DMS 273 (cell line): ENCODE results near the gene GLT8D2.
A peak's percentile ranks its signal among the peaks of the same experiment; 100 is the strongest.

Experiments
- DNase-seq: peaks from one replicate; lab custom pipeline; 2025; ENCODE audit not compliant: unreplicated experiment; lab: John Stamatoyannopoulos, UW

Gene GLT8D2

GRCh38 chr12:104003596-104003995, 46.4 kb downstream of the GLT8D2 start:
- no peak for DNase-seq

- DNase-seq = no peak
Measured at GRCh38 chr12:104002686-104003085, 47.3 kb downstream of the GLT8D2 start.

GRCh38 chr12:104000807-104001434, 49.1 kb downstream of the GLT8D2 start:
- DNase-seq = no peak

- peak; percentile 76 for DNase-seq
Measured at GRCh38 chr12:103998976-103999375, 51.0 kb downstream of the GLT8D2 start.

- DNase-seq = no peak
Measured at GRCh38 chr12:103997286-103997900, 52.6 kb downstream of the GLT8D2 start.

- DNase-seq = no peak
Measured at GRCh38 chr12:103996595-103996994, 53.4 kb downstream of the GLT8D2 start.

GRCh38 chr12:103994235-103994634, 55.8 kb downstream of the GLT8D2 start:
- DNase-seq = peak; percentile 12

GRCh38 chr12:103986829-103987228, 63.2 kb downstream of the GLT8D2 start:
- DNase-seq = no peak

- no peak for DNase-seq
Measured at GRCh38 chr12:103978384-103978982, 71.5 kb downstream of the GLT8D2 start.

- DNase-seq = no peak
Measured at GRCh38 chr12:103975368-103975767, 74.6 kb downstream of the GLT8D2 start.

- DNase-seq = no peak
Measured at GRCh38 chr12:103973909-103974308, 76.1 kb downstream of the GLT8D2 start.

- DNase-seq = no peak
Measured at GRCh38 chr12:103969391-103969790, 80.6 kb downstream of the GLT8D2 start.

GRCh38 chr12:103966736-103967135, 83.3 kb downstream of the GLT8D2 start:
- no peak for DNase-seq

GRCh38 chr12:103965590-103966504, 84.1 kb downstream of the GLT8D2 start, which contains the start of gene TDG:
Gene TDG, plus strand, starts transcription at chr12:103965872. Its CDS starts 166 bp downstream, at chr12:103966038.
- DNase-seq = peak; percentile 98

- no peak for DNase-seq
Measured at GRCh38 chr12:103965255-103965589, 84.8 kb downstream of the GLT8D2 start.

- DNase-seq = no peak
Measured at GRCh38 chr12:103964805-103965204, 85.2 kb downstream of the GLT8D2 start.

GRCh38 chr12:103962493-103962892, 87.5 kb downstream of the GLT8D2 start:
- peak; percentile 8 for DNase-seq

GRCh38 chr12:103960616-103961227, 89.3 kb downstream of the GLT8D2 start:
- peak; percentile 16 for DNase-seq

- DNase-seq = no peak
Measured at GRCh38 chr12:103958621-103959020, 91.4 kb downstream of the GLT8D2 start.

- DNase-seq = no peak
Measured at GRCh38 chr12:103957865-103958388, 92.1 kb downstream of the GLT8D2 start.
